Measurements from ENCODE around the gene PIWIL4. TPM values are rescaled to one million over a fixed set of nuclear protein-coding genes. Genes with fewer than 3 reads are reported as not detected.

The PIWIL4 gene
- total and polyA plus RNA-seq, 2 of the 8 experiments (the other 6 are each of a cell fraction or from before 2014, with no cell fraction given) = 0.51 to 0.52 TPM

DNA sequence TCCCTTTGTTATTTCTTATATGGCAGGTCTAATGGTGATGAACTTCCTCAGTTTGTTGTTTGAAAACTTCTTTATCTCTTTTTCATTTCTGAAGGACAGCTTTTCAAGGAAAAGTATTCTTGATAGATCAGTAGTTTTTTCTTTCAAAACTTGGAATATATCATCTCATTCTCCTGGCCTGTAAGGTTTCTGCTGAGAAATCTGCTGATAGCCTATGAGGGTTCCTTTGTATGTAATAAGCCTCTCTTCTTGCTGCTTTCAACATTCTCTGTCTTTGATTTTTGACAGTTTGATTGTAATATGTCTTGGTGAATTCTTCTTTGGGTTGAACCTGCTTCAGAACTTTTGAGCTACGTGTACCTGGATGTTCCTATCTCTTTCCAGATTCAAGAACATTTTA lies 46.0 kb downstream of the PIWIL4 start:
- no peaks in the 10 kb centered on the region for H3K4me1 ChIP-seq (replicated peaks in 1 of 4; ENCODE audit: control insufficient read depth in 3 of 4, insufficient read depth in 4 of 4, low read length in 3 of 4)
- no peak overlapping the region for H4K8ac ChIP-seq (ENCODE audit: extremely low read depth, insufficient read depth, low read length)
- no peaks in the 10 kb centered on the region for H3K27me3 ChIP-seq (replicated peaks in 1 of 4; ENCODE audit: control insufficient read depth in 3 of 4, extremely low read depth in 1 of 4, insufficient read depth in 3 of 4, low read length in 3 of 4)
- ChIA-PET POLR2A (ENCODE audit: partially characterized antibody) (interaction anchor here (1.2 to 1.3 kb wide), 2 partner anchors 35 to 45 kb away, joined by 3 read pairs; no protein-coding TSS in a partner anchor), CTCF (ENCODE audit: partially characterized antibody) (interaction anchor here (0.9 to 3.5 kb wide), 7 partner anchors 10 to 718 kb away, joined by 3 to 17 read pairs (median 4); no protein-coding TSS in a partner anchor)
- H4K20me1 ChIP-seq (replicated peaks in 1 of 2; ENCODE audit: control insufficient read depth in 1 of 2, insufficient read depth in 2 of 2, low read length in 2 of 2) = no peaks in the 10 kb centered on the region
- TF ChIP-seq, protein P1, sequence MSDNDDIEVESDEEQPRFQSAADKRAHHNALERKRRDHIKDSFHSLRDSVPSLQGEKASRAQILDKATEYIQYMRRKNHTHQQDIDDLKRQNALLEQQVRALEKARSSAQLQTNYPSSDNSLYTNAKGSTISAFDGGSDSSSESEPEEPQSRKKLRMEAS (IDR thresholded peaks at IDR 0.05) = no peak
- TF ChIP-seq POLR2A (IDR thresholded peaks at IDR 0.05; ENCODE audit: control extremely low read depth in 1 of 2, low read depth in 2 of 2, low read length in 2 of 2) = no peak
- no peak for TF ChIP-seq EP300 (IDR thresholded peaks at IDR 0.05; ENCODE audit: borderline replicate concordance in 1 of 2, low read depth in 2 of 2, low read length in 2 of 2)
- TF ChIP-seq CHD2 (IDR thresholded peaks at IDR 0.05; ENCODE audit: low read length) = no peak
- no peak for TF ChIP-seq SP1 (IDR thresholded peaks at IDR 0.05; ENCODE audit: low read depth, low read length)
- TF ChIP-seq CBX5 (IDR thresholded peaks at IDR 0.05; ENCODE audit: low read depth, low read length) = no peak
- no peak for TF ChIP-seq NANOG (IDR thresholded peaks at IDR 0.05; ENCODE audit: insufficient read depth, low read depth, low read length, poor library complexity, severe bottlenecking)
- no peak for TF ChIP-seq JUND (IDR thresholded peaks at IDR 0.05; ENCODE audit: low read length)
- no peak for TF ChIP-seq SP4 (IDR thresholded peaks at IDR 0.05; ENCODE audit: low read length)
- no peak for TF ChIP-seq TBP (IDR thresholded peaks at IDR 0.05; ENCODE audit: low read depth, low read length)
- TF ChIP-seq, protein P2, sequence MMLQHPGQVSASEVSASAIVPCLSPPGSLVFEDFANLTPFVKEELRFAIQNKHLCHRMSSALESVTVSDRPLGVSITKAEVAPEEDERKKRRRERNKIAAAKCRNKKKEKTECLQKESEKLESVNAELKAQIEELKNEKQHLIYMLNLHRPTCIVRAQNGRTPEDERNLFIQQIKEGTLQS (IDR thresholded peaks at IDR 0.05; ENCODE audit: insufficient read depth, low read depth, low read length) = no peak
- no peaks in the 10 kb centered on the region for H3K36me3 ChIP-seq (ENCODE audit: control insufficient read depth in 2 of 4, insufficient read depth in 4 of 4, low read length in 3 of 4)
- no peak overlapping the region for H2AK5ac ChIP-seq (ENCODE audit: low read depth, low read length)
- no peak overlapping the region for H3K14ac ChIP-seq (ENCODE audit: insufficient read length)
- H3K4me3 ChIP-seq (ENCODE audit: extremely low read depth in 1 of 4, insufficient read depth in 2 of 4, low read depth in 3 of 4, low read length in 4 of 4) = no peak overlapping the region
- no peak overlapping the region for H2BK12ac ChIP-seq (ENCODE audit: low read depth, low read length)
- H3K79me2 ChIP-seq (ENCODE audit: control insufficient read depth in 1 of 2, insufficient read depth in 2 of 2, low read length in 2 of 2) = no peaks in the 10 kb centered on the region
- no peak overlapping the region for H3K56ac ChIP-seq (replicated peaks; ENCODE audit: insufficient read length, low read depth, low read length)
- no peak overlapping the region for H3K4ac ChIP-seq (replicated peaks; ENCODE audit: insufficient read length, low read depth, low read length)
- no peaks in the 10 kb centered on the region for H3K79me1 ChIP-seq (ENCODE audit: low read depth, low read length)
- no peak overlapping the region for H2BK20ac ChIP-seq (ENCODE audit: low read length)
- no peak for DNase-seq (ENCODE audit: low read depth in 1 of 2, low spot score in 2 of 2)
- H2BK15ac ChIP-seq (ENCODE audit: low read length) = no peak overlapping the region
- H2BK5ac ChIP-seq (ENCODE audit: low read depth, low read length) = no peak overlapping the region
- no peak for FAIRE-seq
- no peak overlapping the region for H3K4me2 ChIP-seq (ENCODE audit: insufficient read depth in 1 of 2, low read depth in 2 of 2, low read length in 2 of 2)
- H3K9me3 ChIP-seq (ENCODE audit: insufficient read depth in 2 of 2, low read depth in 1 of 2, low read length in 1 of 2) = 0 out of 4 replicates have a peak, but pooled peaks cover 0 to 3% of the 10 kb centered on the region in 2 experiments
- H2AFZ ChIP-seq (ENCODE audit: low read length) = no peak overlapping the region
- H3K18ac ChIP-seq (ENCODE audit: extremely low read depth, low read length) = no peak overlapping the region
- no peak overlapping the region for H2BK120ac ChIP-seq (replicated peaks; ENCODE audit: low read depth, low read length)
- no peak overlapping the region for H3K27ac ChIP-seq (ENCODE audit: low read depth, low read length)
- no peak overlapping the region for H4K91ac ChIP-seq (replicated peaks; ENCODE audit: insufficient read length, low read length)
- H3K23me2 ChIP-seq (ENCODE audit: low read depth, low read length) = no peaks in the 10 kb centered on the region
- no peak overlapping the region for H4K5ac ChIP-seq (ENCODE audit: insufficient read length, low read depth, low read length)
- no peak overlapping the region for H3K23ac ChIP-seq (ENCODE audit: insufficient read length)
- 86% methylated on average over 1 of the region's 1 CpG; no CpG with 5 or more reads in 1 of the 2 experiments for WGBS, 2 experiments (ENCODE audit: extremely low coverage in 1 of 2, insufficient coverage in 1 of 2, insufficient read length in 1 of 2, insufficient replicate concordance in 2 of 2, low coverage in 1 of 2, low lambda C conversion rate in 2 of 2, missing lambda C conversion rate in 1 of 2)
- H3K9ac ChIP-seq (replicated peaks in 1 of 4; ENCODE audit: extremely low read depth in 1 of 4, low read depth in 3 of 4, low read length in 3 of 4) = no peak overlapping the region
